ENCODE data around the gene UGT1A6.

Gene UGT1A6

DNA sequence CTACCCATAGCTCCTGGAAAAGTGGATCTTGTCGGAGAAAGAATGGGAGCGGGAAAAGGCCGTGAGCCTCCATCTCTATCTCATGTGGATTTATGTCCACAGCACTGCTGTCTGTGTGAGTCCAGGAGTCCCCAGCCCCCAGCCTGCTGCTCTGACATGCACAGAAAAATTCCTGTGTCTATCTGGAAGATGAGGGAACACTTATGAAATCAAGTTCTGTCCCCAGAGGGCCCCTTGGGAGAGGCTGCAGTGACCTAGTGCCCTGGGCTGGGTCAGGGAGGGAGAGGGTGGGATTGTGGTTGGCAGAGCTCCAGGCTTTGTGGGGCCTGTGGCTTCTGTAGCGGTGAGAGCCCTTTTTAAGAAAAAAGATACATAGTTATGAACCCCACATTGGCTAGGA is 124.1 kb downstream of the UGT1A6 start:
- no peak overlapping the region for H3K4me3 ChIP-seq (ENCODE audit: low read depth in 1 of 2, low read length in 1 of 2)
- no peaks in the 10 kb centered on the region for H3K4me1 ChIP-seq (ENCODE audit: control insufficient read depth in 1 of 2, insufficient read depth in 1 of 2, low read depth in 1 of 2, low read length in 1 of 2)
- H3K27me3 ChIP-seq: peaks cover 9% of the 10 kb centered on the region
- no peaks in the 10 kb centered on the region for H3K36me3 ChIP-seq
- H3K9me3 ChIP-seq: no peaks in the 10 kb centered on the region
- no peak overlapping the region for H3K27ac ChIP-seq
- TF ChIP-seq, protein P1, sequence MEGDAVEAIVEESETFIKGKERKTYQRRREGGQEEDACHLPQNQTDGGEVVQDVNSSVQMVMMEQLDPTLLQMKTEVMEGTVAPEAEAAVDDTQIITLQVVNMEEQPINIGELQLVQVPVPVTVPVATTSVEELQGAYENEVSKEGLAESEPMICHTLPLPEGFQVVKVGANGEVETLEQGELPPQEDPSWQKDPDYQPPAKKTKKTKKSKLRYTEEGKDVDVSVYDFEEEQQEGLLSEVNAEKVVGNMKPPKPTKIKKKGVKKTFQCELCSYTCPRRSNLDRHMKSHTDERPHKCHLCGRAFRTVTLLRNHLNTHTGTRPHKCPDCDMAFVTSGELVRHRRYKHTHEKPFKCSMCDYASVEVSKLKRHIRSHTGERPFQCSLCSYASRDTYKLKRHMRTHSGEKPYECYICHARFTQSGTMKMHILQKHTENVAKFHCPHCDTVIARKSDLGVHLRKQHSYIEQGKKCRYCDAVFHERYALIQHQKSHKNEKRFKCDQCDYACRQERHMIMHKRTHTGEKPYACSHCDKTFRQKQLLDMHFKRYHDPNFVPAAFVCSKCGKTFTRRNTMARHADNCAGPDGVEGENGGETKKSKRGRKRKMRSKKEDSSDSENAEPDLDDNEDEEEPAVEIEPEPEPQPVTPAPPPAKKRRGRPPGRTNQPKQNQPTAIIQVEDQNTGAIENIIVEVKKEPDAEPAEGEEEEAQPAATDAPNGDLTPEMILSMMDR (IDR thresholded peaks at IDR 0.05): no peak

DNA sequence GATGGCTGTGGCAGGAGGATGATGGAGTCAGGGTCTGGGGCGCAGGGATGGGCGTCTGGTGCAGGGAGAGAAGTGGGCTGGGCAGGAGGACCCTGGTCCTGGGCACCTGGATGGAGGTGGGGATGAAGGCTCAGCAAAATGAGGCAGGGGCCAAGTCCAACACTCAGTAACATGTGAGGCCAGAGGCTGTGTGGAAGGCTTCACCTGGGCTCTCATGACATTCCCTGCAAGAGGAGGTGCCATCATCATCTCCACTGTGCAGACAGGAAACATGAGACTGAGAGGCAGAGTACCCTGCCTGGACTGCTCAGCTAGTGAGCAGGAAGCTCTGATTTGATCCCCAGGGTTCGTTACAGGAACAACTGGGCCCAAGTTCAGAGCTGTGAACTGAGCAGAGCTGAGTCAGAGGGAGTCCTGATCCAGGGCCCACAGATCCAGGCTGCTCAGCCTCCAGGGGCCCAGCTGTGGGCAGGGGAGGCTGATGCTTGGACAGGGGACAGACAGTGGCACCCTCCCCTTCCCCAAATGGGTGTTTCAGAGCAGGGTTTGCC is 124.7 kb downstream of the UGT1A6 start:
- TF ChIP-seq, protein P1 (IDR thresholded peaks at IDR 0.05): no peak
- Histone ChIP-seq H3K4me3 (ENCODE audit: low read depth in 1 of 2, low read length in 1 of 2) (no peak overlapping the region), H3K27ac (no peak overlapping the region), H3K4me1 (ENCODE audit: control insufficient read depth in 1 of 2, insufficient read depth in 1 of 2, low read depth in 1 of 2, low read length in 1 of 2) (no peaks in the 10 kb centered on the region), H3K36me3 (no peaks in the 10 kb centered on the region), H3K9me3 (no peaks in the 10 kb centered on the region), H3K27me3 (peaks cover 9% of the 10 kb centered on the region)

DNA sequence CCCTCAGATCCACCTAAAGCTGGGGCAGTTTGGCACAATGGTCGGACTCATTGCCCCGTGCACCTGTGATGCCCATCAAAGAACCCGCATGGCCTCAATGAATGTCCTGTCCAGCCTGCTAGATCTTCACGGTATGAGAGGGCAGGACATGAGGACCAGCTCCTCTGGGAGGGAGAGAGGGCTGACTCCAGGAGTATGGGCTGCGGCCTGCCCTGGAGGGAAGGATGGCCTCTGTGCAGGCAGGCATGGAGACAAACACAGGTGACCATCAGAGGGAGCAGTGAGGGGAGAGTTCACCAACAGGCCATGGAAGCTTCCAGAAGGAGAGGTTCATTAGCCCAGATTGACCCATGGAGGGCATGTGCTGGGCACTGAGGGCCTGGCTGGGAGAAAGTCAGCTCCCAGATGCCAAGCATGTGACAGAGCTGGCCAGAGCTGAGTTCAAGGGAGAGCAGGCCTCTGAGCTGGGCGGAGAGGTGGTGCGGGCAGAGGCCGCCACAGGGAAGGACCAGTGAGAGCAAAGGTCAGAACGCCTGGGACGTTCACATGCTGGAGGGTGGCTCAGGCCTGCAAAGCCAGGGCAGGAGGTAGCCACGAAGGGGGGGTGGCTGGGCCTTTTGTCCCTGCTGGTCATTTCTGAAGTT is 125.4 kb downstream of the UGT1A6 start:
- H3K4me1 ChIP-seq (ENCODE audit: control insufficient read depth in 1 of 2, insufficient read depth in 1 of 2, low read depth in 1 of 2, low read length in 1 of 2): no peaks in the 10 kb centered on the region
- no peak overlapping the region for H3K27ac ChIP-seq
- H3K36me3 ChIP-seq: no peaks in the 10 kb centered on the region
- peaks cover 9% of the 10 kb centered on the region for H3K27me3 ChIP-seq
- no peak overlapping the region for H3K4me3 ChIP-seq (ENCODE audit: low read depth in 1 of 2, low read length in 1 of 2)
- H3K9me3 ChIP-seq: no peaks in the 10 kb centered on the region
- TF ChIP-seq, protein P1 (IDR thresholded peaks at IDR 0.05): no peak

DNA sequence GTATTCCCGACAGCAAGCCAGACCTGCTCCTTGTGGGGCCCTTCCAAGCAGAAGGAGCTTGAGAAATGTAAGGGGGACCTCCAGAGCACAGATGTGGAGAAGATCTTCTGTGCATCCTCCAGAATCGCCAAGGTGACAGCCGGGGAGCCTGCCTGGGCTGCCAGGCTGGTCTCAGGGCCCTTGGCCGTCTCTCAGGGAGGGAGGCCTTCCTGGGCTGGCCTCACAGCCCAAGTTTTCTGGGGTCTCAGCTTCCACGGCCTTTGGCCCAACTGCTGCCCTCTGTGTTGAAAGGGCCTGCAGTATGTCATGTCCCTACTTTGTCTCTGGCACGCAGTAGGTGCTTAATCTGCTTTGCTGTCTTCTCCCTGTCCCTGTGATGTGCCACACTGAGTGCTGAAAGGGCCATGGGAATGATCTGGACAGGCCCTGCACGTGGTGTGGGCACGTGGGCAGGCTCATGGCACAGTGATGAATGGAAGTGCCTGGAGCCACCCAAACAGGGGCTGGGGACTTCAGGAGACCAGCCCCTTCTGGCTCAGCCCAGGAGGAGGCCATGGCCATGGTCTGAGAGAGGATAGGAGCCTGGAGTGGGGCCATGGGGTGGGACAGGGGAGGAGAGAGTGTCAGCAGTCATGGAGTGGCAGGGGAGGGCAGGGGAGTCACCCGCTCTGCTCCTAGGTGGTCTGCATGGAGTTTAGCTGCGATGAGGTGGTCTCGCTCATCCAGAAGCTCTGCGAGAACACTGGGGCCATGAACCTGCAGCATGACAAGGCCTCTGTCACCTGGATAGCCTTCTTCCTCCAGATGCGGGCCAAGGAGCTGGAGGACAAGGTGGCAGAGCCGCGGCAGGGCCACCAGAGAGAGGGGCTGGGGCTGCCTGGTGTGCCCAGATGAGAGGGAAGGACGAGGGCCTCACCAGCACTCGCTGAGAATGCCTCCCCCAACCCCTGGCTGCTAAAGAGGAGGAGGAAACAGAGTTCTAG is 126.2 kb downstream of the UGT1A6 start:
- Histone ChIP-seq H3K27ac (no peak overlapping the region), H3K4me1 (ENCODE audit: control insufficient read depth in 1 of 2, insufficient read depth in 1 of 2, low read depth in 1 of 2, low read length in 1 of 2) (no peaks in the 10 kb centered on the region), H3K27me3 (peaks cover 8% of the 10 kb centered on the region), H3K4me3 (ENCODE audit: low read depth in 1 of 2, low read length in 1 of 2) (no peak overlapping the region), H3K9me3 (no peaks in the 10 kb centered on the region), H3K36me3 (no peaks in the 10 kb centered on the region)
- TF ChIP-seq, protein P1 (IDR thresholded peaks at IDR 0.05): no peak

DNA sequence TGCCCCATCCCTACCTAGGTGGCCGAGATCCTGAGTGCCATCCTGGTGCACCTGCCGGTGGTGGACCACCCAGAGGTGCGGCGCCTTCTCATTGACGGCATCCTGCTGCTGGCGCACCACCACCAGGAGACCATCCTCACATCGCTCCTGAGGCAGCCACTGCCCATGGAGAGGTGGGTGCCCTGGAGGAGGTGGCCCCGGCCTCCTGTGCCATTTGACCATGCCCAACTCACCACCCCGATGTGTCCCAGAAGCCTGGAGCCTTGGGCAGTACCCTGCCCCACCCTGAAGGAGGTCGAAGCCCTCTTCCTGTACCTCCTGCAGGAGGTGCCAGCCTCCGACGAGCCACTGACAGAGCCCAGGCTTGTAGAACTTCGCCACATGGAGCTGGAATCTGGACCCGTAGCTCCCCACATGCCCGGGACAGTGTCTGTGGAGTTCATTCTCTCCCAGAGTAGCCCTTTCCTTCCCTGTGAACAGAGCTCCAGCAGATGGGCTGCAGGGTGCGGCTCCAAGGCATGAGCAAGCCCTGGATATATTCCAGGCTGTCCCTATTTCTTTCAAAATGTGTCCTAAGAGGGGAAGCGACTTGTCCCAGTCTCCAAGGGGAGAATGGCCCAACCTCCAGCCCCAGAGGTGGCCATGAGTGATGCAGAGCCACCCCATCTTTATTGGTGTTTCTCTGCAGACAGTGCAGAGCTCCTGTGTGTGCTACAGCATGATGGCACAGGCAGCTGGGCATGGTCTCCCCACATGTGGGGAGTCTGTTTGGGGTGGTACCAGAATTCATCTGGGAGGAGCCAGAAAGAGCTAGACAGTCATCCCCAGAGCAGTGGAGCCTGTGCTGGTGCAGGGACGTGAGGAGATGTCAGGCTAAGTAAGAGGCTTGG is 127.4 kb downstream of the UGT1A6 start:
- no peak overlapping the region for H3K27ac ChIP-seq
- no peaks in the 10 kb centered on the region for H3K27me3 ChIP-seq
- no peaks in the 10 kb centered on the region for H3K36me3 ChIP-seq
- TF ChIP-seq, protein P1 (IDR thresholded peaks at IDR 0.05): no peak
- H3K4me3 ChIP-seq (ENCODE audit: low read depth in 1 of 2, low read length in 1 of 2): no peak overlapping the region
- H3K9me3 ChIP-seq: no peaks in the 10 kb centered on the region
- H3K4me1 ChIP-seq (ENCODE audit: control insufficient read depth in 1 of 2, insufficient read depth in 1 of 2, low read depth in 1 of 2, low read length in 1 of 2): no peaks in the 10 kb centered on the region
